ENCODE data around the gene CELF4.

CELF4 gene

GRCh38 chr18:37453752-37454151 is 111.8 kb downstream of the CELF4 start:
- ATAC-seq (ENCODE audit: low read depth), result no peak
- Histone ChIP-seq H3K36me3 (ENCODE audit: low read depth) (no peaks in the 10 kb centered on the region), H3K4me3 (ENCODE audit: severe bottlenecking) (no peak overlapping the region), H3K9me3 (ENCODE audit: severe bottlenecking) (no peaks in the 10 kb centered on the region), H3K27ac (ENCODE audit: poor library complexity, severe bottlenecking) (no peak overlapping the region), H3K27me3 (ENCODE audit: insufficient read depth, poor library complexity, severe bottlenecking) (no peaks in the 10 kb centered on the region), H3K4me1 (ENCODE audit: insufficient read depth, poor library complexity, severe bottlenecking) (no peaks in the 10 kb centered on the region)
- no peak for DNase-seq (ENCODE audit: low spot score)
- no peak for TF ChIP-seq CTCF (IDR thresholded peaks at IDR 0.05; ENCODE audit: poor library complexity, severe bottlenecking)

GRCh38 chr18:37452682-37453385 is 112.8 kb downstream of the CELF4 start:
- Histone ChIP-seq H3K27ac (ENCODE audit: poor library complexity, severe bottlenecking) (no peak overlapping the region), H3K4me1 (ENCODE audit: insufficient read depth, poor library complexity, severe bottlenecking) (no peaks in the 10 kb centered on the region), H3K27me3 (ENCODE audit: insufficient read depth, poor library complexity, severe bottlenecking) (no peaks in the 10 kb centered on the region), H3K4me3 (ENCODE audit: severe bottlenecking) (no peak overlapping the region), H3K9me3 (ENCODE audit: severe bottlenecking) (no peaks in the 10 kb centered on the region), H3K36me3 (ENCODE audit: low read depth) (no peaks in the 10 kb centered on the region)
- TF ChIP-seq CTCF (IDR thresholded peaks at IDR 0.05; ENCODE audit: poor library complexity, severe bottlenecking), result no peak
- ATAC-seq (ENCODE audit: low read depth), result peak; percentile 82
- no peak for DNase-seq (ENCODE audit: low spot score)

- DNase-seq (ENCODE audit: low spot score), result no peak
- Histone ChIP-seq H3K36me3 (ENCODE audit: low read depth) (no peaks in the 10 kb centered on the region), H3K27ac (ENCODE audit: poor library complexity, severe bottlenecking) (no peak overlapping the region), H3K4me1 (ENCODE audit: insufficient read depth, poor library complexity, severe bottlenecking) (no peaks in the 10 kb centered on the region), H3K9me3 (ENCODE audit: severe bottlenecking) (no peaks in the 10 kb centered on the region), H3K27me3 (ENCODE audit: insufficient read depth, poor library complexity, severe bottlenecking) (no peaks in the 10 kb centered on the region), H3K4me3 (ENCODE audit: severe bottlenecking) (no peak overlapping the region)
- no peak for ATAC-seq (ENCODE audit: low read depth)
- TF ChIP-seq CTCF (IDR thresholded peaks at IDR 0.05; ENCODE audit: poor library complexity, severe bottlenecking), result no peak
These were observed 113.6 kb downstream of the CELF4 start for GRCh38 chr18:37452015-37452414.

- Histone ChIP-seq H3K27me3 (ENCODE audit: insufficient read depth, poor library complexity, severe bottlenecking) (no peaks in the 10 kb centered on the region), H3K4me1 (ENCODE audit: insufficient read depth, poor library complexity, severe bottlenecking) (no peaks in the 10 kb centered on the region), H3K9me3 (ENCODE audit: severe bottlenecking) (no peaks in the 10 kb centered on the region), H3K4me3 (ENCODE audit: severe bottlenecking) (no peak overlapping the region), H3K27ac (ENCODE audit: poor library complexity, severe bottlenecking) (no peak overlapping the region), H3K36me3 (ENCODE audit: low read depth) (no peaks in the 10 kb centered on the region)
- no peak for DNase-seq (ENCODE audit: low spot score)
- TF ChIP-seq CTCF (IDR thresholded peaks at IDR 0.05; ENCODE audit: poor library complexity, severe bottlenecking), result no peak
- no peak for ATAC-seq (ENCODE audit: low read depth)
These were observed 114.3 kb downstream of the CELF4 start for GRCh38 chr18:37451239-37451825.

Measured in RWPE2 (cell line).